ENCODE data around the gene APBA2. TPM values are rescaled to one million over a fixed set of nuclear protein-coding genes. Genes with fewer than 3 reads are reported as not detected.

APBA2 gene
- total RNA-seq, 2 experiments from 2014 or later, result 30.8 to 32.0 TPM

- Mint-ChIP-seq H3K27ac (peak overlapping the region; percentile 59), H3K36me3 (ENCODE audit: low read depth) (peaks cover 12% of the 10 kb centered on the region), H3K27me3 (no peaks in the 10 kb centered on the region), H3K4me3 (no peak overlapping the region), H3K4me1 (ENCODE audit: low read depth) (peaks cover 21% of the 10 kb centered on the region), H3K9me3 (no peaks in the 10 kb centered on the region)
- no peak for TF ChIP-seq CTCF (IDR thresholded peaks at IDR 0.05)
- DNase-seq, result no peak
- ChIA-PET CTCF (interaction anchor here (6.0 kb wide), 1 partner anchor 95 kb away, joined by 31 read pairs; no protein-coding TSS in a partner anchor), POLR2A (no interaction called here)
- ATAC-seq, result no peak
- intact Hi-C loops (cut with micrococcal nuclease), result no loop called here
Observed at GRCh38 chr15:28994831-28995596, 109.2 kb downstream of the APBA2 start.

- DNase-seq (no peak), ATAC-seq (no peak)
- no peak overlapping the region for H3K27ac Mint-ChIP-seq
- intact Hi-C loops (cut with micrococcal nuclease), result no loop called here
- H3K4me3 Mint-ChIP-seq, result no peak overlapping the region
- POLR2A ChIA-PET, result no interaction called here
- H3K9me3 Mint-ChIP-seq, result no peaks in the 10 kb centered on the region
- CTCF ChIA-PET, result interaction anchor here (6.0 kb wide), 1 partner anchor 94 kb away, joined by 31 read pairs; no protein-coding TSS in a partner anchor
- no peaks in the 10 kb centered on the region for H3K27me3 Mint-ChIP-seq
- H3K4me1 Mint-ChIP-seq (ENCODE audit: low read depth), result peaks cover 21% of the 10 kb centered on the region
- no peak for TF ChIP-seq CTCF (IDR thresholded peaks at IDR 0.05)
- peaks cover 12% of the 10 kb centered on the region for H3K36me3 Mint-ChIP-seq (ENCODE audit: low read depth)
Observed at GRCh38 chr15:28995705-28996104, 109.9 kb downstream of the APBA2 start.

- ATAC-seq, result no peak
- Mint-ChIP-seq H3K4me1 (ENCODE audit: low read depth) (peaks cover 23% of the 10 kb centered on the region), H3K27ac (no peak overlapping the region), H3K36me3 (ENCODE audit: low read depth) (peaks cover 12% of the 10 kb centered on the region), H3K4me3 (no peak overlapping the region), H3K27me3 (no peaks in the 10 kb centered on the region), H3K9me3 (no peaks in the 10 kb centered on the region)
- DNase-seq, result no peak
- ChIA-PET POLR2A (no interaction called here), CTCF (interaction anchor here (6.0 kb wide), 1 partner anchor 93 kb away, joined by 31 read pairs; no protein-coding TSS in a partner anchor)
- no peak for TF ChIP-seq CTCF (IDR thresholded peaks at IDR 0.05)
- intact Hi-C loops (cut with micrococcal nuclease), result no loop called here
Observed at GRCh38 chr15:28996289-28996688, 110.5 kb downstream of the APBA2 start.

GRCh38 chr15:28996953-28997352 is 111.2 kb downstream of the APBA2 start:
- ChIA-PET POLR2A (interaction anchor here (0.5 kb wide), 1 partner anchor 91 kb away, joined by 3 read pairs; no protein-coding TSS in a partner anchor), CTCF (interaction anchor here (1.3 to 6.0 kb wide), 2 partner anchors 93 to 100 kb away, joined by 4 to 31 read pairs; no protein-coding TSS in a partner anchor)
- DNase-seq (no peak), ATAC-seq (no peak)
- intact Hi-C loops (cut with micrococcal nuclease), result no loop called here
- H3K27me3 Mint-ChIP-seq, result no peaks in the 10 kb centered on the region
- no peak for TF ChIP-seq CTCF (IDR thresholded peaks at IDR 0.05)
- no peaks in the 10 kb centered on the region for H3K9me3 Mint-ChIP-seq
- no peak overlapping the region for H3K27ac Mint-ChIP-seq
- H3K36me3 Mint-ChIP-seq (ENCODE audit: low read depth), result peaks cover 12% of the 10 kb centered on the region
- H3K4me1 Mint-ChIP-seq (ENCODE audit: low read depth), result peaks cover 25% of the 10 kb centered on the region
- no peak overlapping the region for H3K4me3 Mint-ChIP-seq

GRCh38 chr15:28997791-28998190 is 112.0 kb downstream of the APBA2 start:
- Mint-ChIP-seq H3K4me3 (no peak overlapping the region), H3K4me1 (ENCODE audit: low read depth) (peaks cover 32% of the 10 kb centered on the region), H3K36me3 (ENCODE audit: low read depth) (peaks cover 12% of the 10 kb centered on the region), H3K27me3 (no peaks in the 10 kb centered on the region), H3K9me3 (no peaks in the 10 kb centered on the region), H3K27ac (no peak overlapping the region)
- intact Hi-C loops (cut with micrococcal nuclease), result no loop called here
- ATAC-seq (no peak), DNase-seq (no peak)
- CTCF ChIA-PET, result interaction anchor here (1.1 to 6.0 kb wide), 3 partner anchors 92 to 104 kb away, joined by 4 to 31 read pairs (median 4); no protein-coding TSS in a partner anchor
- POLR2A ChIA-PET, result no interaction called here
- no peak for TF ChIP-seq CTCF (IDR thresholded peaks at IDR 0.05)
